GM15510 (cell line): ENCODE measurements around the gene MICU2.

Experiments
- POLR2A ChIP-seq: IDR thresholded peaks from 3 replicates; pipeline ENCODE4 v1.6.1; 2011; ENCODE audit warnings: borderline replicate concordance; ENCODE audit not compliant: insufficient read length; ENCODE audit errors: extremely low read depth

MICU2 gene

GRCh38 chr13:21568854-21569253, 35.1 kb downstream of the MICU2 start:
- TF ChIP-seq POLR2A = no peak

GRCh38 chr13:21567714-21568113, 36.3 kb downstream of the MICU2 start:
- TF ChIP-seq POLR2A = no peak

- no peak for TF ChIP-seq POLR2A
These were observed 46.0 kb downstream of the MICU2 start for GRCh38 chr13:21557995-21558394.

DNA sequence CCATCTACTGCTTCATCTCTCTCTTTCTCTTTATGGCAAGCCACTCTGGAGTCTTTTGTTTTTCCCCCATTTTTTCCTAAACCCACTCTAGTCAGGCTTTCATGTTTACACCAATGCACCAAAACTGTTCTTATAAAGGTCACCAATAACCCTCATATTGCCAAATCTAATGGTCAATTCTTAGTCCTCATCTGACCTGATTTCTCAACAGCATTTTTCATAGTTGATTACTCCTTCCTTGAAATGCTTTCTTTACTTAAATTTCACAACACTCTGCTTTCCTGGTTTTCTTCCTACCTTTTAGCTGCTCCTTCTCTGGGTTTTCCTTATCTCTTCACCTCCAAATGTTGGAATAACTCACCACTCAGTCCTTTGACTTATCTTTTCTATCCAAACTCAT, 47.9 kb downstream of the MICU2 start:
- no peak for TF ChIP-seq POLR2A

DNA sequence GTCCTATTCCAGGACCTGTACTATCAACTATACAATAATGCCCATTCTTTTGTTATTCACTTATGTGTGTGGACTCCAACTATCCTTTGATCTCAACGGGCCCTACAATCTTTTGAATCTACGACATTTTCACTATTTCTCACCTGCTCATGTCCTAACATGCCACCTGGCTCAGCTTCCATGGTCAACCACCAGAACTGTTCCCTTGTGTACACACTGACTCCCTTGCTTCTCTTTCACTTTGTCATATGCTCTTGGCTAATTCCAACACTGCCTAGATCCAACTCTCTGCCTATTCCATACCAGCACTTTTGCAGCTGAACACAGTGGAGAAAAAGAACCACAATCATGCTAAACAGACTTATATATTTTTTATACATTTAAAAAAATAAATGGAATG, 53.1 kb downstream of the MICU2 start:
- no peak for TF ChIP-seq POLR2A

GRCh38 chr13:21549633-21550032, 54.3 kb downstream of the MICU2 start:
- no peak for TF ChIP-seq POLR2A

DNA sequence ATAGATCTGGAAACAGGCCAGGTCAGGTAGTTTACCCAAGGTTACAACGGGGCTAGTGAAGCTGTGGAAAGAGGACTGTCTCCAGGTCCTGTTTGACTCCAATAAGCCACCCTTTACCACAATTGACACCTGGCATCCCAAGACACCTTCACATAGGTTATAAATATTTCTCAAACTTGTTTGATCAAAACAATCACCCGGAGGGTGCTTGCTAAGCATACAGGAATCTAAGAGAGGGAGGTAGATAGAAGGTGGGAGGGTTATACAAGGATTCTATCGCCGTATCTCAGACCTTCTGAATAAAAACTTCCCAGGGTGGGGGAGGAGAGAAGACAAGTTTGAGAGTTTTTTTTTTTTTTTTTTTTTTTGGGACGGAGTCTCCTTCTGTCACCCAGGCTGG, 55.4 kb downstream of the MICU2 start:
- no peak for TF ChIP-seq POLR2A

DNA sequence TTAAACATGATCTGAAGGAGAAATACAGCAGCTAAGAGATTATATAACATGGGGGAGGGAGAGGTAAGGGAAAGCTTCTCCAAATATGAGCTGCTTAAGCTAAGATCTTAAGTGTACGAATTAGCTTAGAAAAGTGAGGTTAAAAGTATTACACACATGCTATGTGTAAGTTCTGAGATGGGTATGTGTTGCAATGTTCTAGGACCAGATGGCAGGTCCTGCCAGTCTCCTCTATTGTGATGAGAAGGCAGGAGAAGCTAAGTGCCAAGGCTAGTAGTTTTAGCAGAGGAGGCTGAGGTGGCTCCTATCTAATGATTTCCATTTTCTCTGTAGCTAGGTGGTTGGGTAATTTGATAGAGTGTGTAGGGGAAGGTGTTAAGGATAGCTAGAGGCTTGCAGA, 57.6 kb downstream of the MICU2 start:
- TF ChIP-seq POLR2A = no peak

DNA sequence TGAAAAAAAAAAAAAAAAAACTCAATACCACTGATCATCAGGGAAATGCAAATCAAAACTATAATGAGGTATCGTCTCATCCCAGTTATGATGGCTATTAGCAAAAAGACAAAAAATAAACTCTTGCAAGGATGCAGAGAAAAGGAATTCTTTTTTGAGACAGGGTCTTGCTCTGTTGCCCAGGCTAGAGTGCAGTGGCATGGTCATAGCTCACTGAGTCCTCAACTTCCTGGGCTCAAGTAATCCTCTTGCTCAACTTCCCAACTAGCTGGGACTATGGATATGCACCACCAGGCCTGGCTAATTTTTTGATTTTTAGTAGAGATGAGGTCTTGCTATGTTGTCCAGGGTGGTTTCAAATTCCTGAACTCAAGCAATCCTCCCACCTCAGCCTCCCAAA, 59.5 kb downstream of the MICU2 start:
- TF ChIP-seq POLR2A = no peak

DNA sequence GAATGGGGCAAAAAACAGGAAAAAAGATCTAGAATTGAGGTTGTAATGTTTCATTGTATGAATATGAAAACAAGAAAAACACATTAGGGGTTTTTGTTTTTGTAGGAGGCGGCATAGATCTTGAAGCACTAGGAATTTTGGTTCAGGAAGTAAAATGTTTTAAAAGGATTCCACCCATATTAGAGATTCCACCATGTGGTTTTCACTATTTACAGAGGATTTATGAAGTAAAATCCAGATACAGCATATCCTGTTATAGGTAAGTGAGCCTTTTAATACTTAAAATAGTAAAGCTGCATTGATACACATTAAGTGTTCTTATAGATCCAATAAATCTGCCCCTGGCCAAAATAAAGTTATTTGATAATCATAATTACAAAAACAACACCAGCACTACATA, 61.4 kb downstream of the MICU2 start:
- TF ChIP-seq POLR2A = no peak

DNA sequence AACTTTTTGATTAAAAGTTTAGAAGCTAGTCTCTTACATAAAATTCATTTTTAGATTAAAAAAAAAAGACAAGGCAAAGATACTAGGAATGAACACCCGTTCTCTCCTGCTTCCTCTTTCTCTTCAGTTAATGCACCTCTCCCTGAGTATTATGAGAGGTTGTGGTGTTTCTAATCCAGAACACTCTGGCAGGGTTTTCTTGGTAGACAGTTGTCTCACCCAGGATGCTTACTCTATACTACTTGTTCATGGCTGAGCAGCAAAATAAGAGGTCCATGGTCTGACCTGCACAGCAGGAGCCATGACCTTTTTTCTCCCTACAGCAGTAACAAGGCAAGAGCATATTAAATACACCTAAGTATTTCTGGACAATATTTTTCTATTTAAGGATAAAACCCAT, 62.0 kb downstream of the MICU2 start:
- TF ChIP-seq POLR2A = no peak

DNA sequence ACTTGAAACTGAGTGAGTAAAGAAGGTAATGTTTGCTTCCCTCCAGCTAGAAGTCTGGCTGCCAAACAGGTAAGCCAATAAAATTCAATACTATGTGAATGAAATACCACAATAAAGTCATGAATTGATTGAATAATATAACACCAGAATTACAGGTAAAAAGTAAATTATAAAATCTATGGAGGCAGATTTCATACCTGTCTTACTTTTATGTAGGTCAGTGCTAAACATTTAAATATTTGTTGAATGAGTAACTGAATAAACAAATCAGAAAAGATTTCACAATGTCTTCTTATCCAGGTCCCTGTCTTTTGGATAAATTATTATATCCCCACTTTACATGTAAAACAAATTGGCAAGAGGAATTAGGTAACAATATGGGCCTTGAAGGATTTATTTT, 62.7 kb downstream of the MICU2 start:
- no peak for TF ChIP-seq POLR2A

DNA sequence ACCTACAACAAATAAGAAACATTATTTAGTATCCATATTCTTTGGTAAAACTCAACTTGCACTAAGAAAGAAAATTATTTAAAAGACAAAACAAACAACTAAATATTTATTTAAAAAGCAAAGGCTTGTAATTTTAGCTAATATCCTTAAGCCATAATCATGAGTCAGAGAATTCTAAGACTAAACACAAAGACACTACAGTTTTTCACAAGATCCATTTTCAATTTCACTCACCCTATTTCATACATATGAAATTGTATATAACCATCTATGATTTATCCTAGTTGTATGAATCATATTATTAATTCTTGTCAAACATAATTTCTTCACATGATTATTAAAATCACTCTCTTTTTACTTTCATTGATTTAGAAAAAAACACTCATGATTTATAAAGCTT, 64.3 kb downstream of the MICU2 start:
- no peak for TF ChIP-seq POLR2A

- TF ChIP-seq POLR2A = no peak
These were observed 65.2 kb downstream of the MICU2 start for GRCh38 chr13:21538753-21539152.

GRCh38 chr13:21538280-21538679, 65.7 kb downstream of the MICU2 start:
- no peak for TF ChIP-seq POLR2A

GRCh38 chr13:21537105-21537504, 66.9 kb downstream of the MICU2 start:
- TF ChIP-seq POLR2A = no peak

- no peak for TF ChIP-seq POLR2A
These were observed 69.2 kb downstream of the MICU2 start for GRCh38 chr13:21534760-21535159.
